Left ventricle myocardium inferior (tissue), 1 donor: Measurements from ENCODE around the gene HSF2BP. TPM values are rescaled to one million over a fixed set of nuclear protein-coding genes. Genes with fewer than 3 reads are reported as not detected.

Source experiments
- DNase-seq: peaks from one replicate; pipeline ENCODE4 v3.0.0-alpha.2; 2020
- H3K27ac ChIP-seq: fragments of 200-600 bp; replicated peaks from 2 replicates; pipeline ENCODE4 v1.8.0; 2021
- H3K27me3 ChIP-seq: fragments of 200-600 bp; 2 replicates; pipeline ENCODE4 v1.8.0; 2021; ENCODE audit warnings: low read depth
- H3K36me3 ChIP-seq: fragments of 200-600 bp; 2 replicates; pipeline ENCODE4 v1.8.0; 2021
- H3K4me1 ChIP-seq: fragments of 200-600 bp; 2 replicates; pipeline ENCODE4 v1.8.0; 2021
- H3K4me3 ChIP-seq: fragments of 200-600 bp; 2 replicates; pipeline ENCODE4 v1.8.0; 2021; ENCODE audit warnings: mild to moderate bottlenecking, moderate library complexity
- H3K9me3 ChIP-seq: fragments of 200-600 bp; replicated peaks from 2 replicates; pipeline ENCODE4 v1.8.0; 2021
- CTCF ChIP-seq: fragments of 200-600 bp; IDR thresholded peaks from 2 replicates; pipeline ENCODE4 v1.8.0; 2021; ENCODE audit warnings: antibody characterized with exemption, mild to moderate bottlenecking, borderline replicate concordance
- intact Hi-C: fragments of 100-400 bp; cut with micrococcal nuclease; formaldehyde crosslinking; loops from one replicate; pipeline ENCODE4 v1.11.0; 2022
- total RNA-seq: library from RNA; stranded (reverse); fragmentation: NEBNext Ultra II Directional; extraction: Animal tissue kit (Norgen Biotek cat#: 25700); gene quantifications from one replicate; pipeline ENCODE4 v1.2.1, GENCODE V29; 2021
- donor health status: DM: no; HTN: yes; CAD: no; lungs with severe emphysema.

The HSF2BP gene
- total RNA-seq, 1 donor from 2014 or later, result 0.16 TPM

GRCh38 chr21:43662286-43662685 is 3.0 kb upstream of the HSF2BP start:
- intact Hi-C loops, result no loop called here
- H3K4me3 ChIP-seq, result no peak overlapping the region
- H3K27me3 ChIP-seq, result no peaks in the 10 kb centered on the region
- TF ChIP-seq CTCF, result no peak
- peaks cover 24% of the 10 kb centered on the region for H3K36me3 ChIP-seq
- H3K4me1 ChIP-seq, result peaks cover 49% of the 10 kb centered on the region
- no peak overlapping the region for H3K27ac ChIP-seq
- DNase-seq, result no peak
- H3K9me3 ChIP-seq, result peaks cover 4% of the 10 kb centered on the region

- peaks cover 10% of the 10 kb centered on the region for H3K36me3 ChIP-seq
- peaks cover 38% of the 10 kb centered on the region for H3K4me1 ChIP-seq
- intact Hi-C loops, result no loop called here
- no peaks in the 10 kb centered on the region for H3K27me3 ChIP-seq
- peak overlapping the region; percentile 90 for H3K27ac ChIP-seq
- peak; percentile 30 for DNase-seq
- H3K9me3 ChIP-seq, result no peaks in the 10 kb centered on the region
- no peak for TF ChIP-seq CTCF
- peak overlapping the region; percentile 99 for H3K4me3 ChIP-seq
Measured at GRCh38 chr21:43658769-43659135, 536 bp downstream of the HSF2BP start.

GRCh38 chr21:43658088-43658741 is 1.1 kb downstream of the HSF2BP start:
- Histone ChIP-seq H3K4me3 (peak overlapping the region; percentile 32), H3K9me3 (no peaks in the 10 kb centered on the region), H3K36me3 (peaks cover 4% of the 10 kb centered on the region), H3K27me3 (no peaks in the 10 kb centered on the region), H3K4me1 (peaks cover 38% of the 10 kb centered on the region), H3K27ac (peak overlapping the region; percentile 57)
- no peak for TF ChIP-seq CTCF
- DNase-seq, result no peak
- intact Hi-C loops, result no loop called here

GRCh38 chr21:43657355-43658087 is 1.8 kb downstream of the HSF2BP start:
- Histone ChIP-seq H3K27me3 (no peaks in the 10 kb centered on the region), H3K9me3 (no peaks in the 10 kb centered on the region), H3K4me1 (peaks cover 38% of the 10 kb centered on the region), H3K4me3 (peak overlapping the region; percentile 32), H3K36me3 (peaks cover 4% of the 10 kb centered on the region), H3K27ac (peak overlapping the region; percentile 57)
- no peak for TF ChIP-seq CTCF
- peak; percentile 35 for DNase-seq
- intact Hi-C loops, result no loop called here

GRCh38 chr21:43654806-43655489 is 4.3 kb downstream of the HSF2BP start:
- intact Hi-C loops, result no loop called here
- no peaks in the 10 kb centered on the region for H3K9me3 ChIP-seq
- H3K27me3 ChIP-seq, result no peaks in the 10 kb centered on the region
- H3K4me3 ChIP-seq, result no peak overlapping the region
- DNase-seq, result no peak
- peaks cover 21% of the 10 kb centered on the region for H3K4me1 ChIP-seq
- no peaks in the 10 kb centered on the region for H3K36me3 ChIP-seq
- no peak for TF ChIP-seq CTCF
- no peak overlapping the region for H3K27ac ChIP-seq
